Stimulated activated CD4-positive, alpha-beta T cell treated with anti-CD3 and anti-CD28 coated beads, Interleukin-1b, Interleukin-23, amount 100 ng/mL, for 24 hours (primary cell): ENCODE measurements around the gene AGBL1.

ENCODE experiments used
- DNase-seq, 4 experiments: peaks; one replicate each; pipeline ENCODE4 v3.0.0-alpha.2; 2020; ENCODE audit warnings: low read depth in 4 of 4, low spot score in 1 of 4

Gene AGBL1

GRCh38 chr15:86162641-86163040 lies 83.0 kb downstream of the AGBL1 start:
- DNase-seq = no peak

- DNase-seq = no peak
These were observed 84.1 kb downstream of the AGBL1 start for GRCh38 chr15:86163816-86164215.

GRCh38 chr15:86164232-86164898 lies 84.7 kb downstream of the AGBL1 start:
- no peak for DNase-seq

GRCh38 chr15:86165265-86166211 lies 85.9 kb downstream of the AGBL1 start:
- DNase-seq = no peak

- no peak for DNase-seq
These were observed 88.2 kb downstream of the AGBL1 start for GRCh38 chr15:86167841-86168240.

GRCh38 chr15:86178845-86179244 lies 99.2 kb downstream of the AGBL1 start:
- no peak for DNase-seq

- DNase-seq = peak in 3 of 4 experiments; percentile 2 to 21 (median 14)
These were observed 104.2 kb downstream of the AGBL1 start for GRCh38 chr15:86183596-86184491.

- no peak for DNase-seq
These were observed 114.2 kb downstream of the AGBL1 start for GRCh38 chr15:86193716-86194380.

GRCh38 chr15:86197770-86198169 lies 118.1 kb downstream of the AGBL1 start:
- no peak for DNase-seq

- DNase-seq = no peak
These were observed 119.9 kb downstream of the AGBL1 start for GRCh38 chr15:86199467-86200145.

GRCh38 chr15:86201313-86202008 lies 121.8 kb downstream of the AGBL1 start:
- no peak for DNase-seq

- DNase-seq = no peak
These were observed 123.8 kb downstream of the AGBL1 start for GRCh38 chr15:86203462-86203861.

- DNase-seq = no peak
These were observed 125.4 kb downstream of the AGBL1 start for GRCh38 chr15:86205096-86205495.

GRCh38 chr15:86213420-86213819 lies 133.7 kb downstream of the AGBL1 start:
- no peak for DNase-seq

- DNase-seq = no peak
These were observed 134.2 kb downstream of the AGBL1 start for GRCh38 chr15:86213888-86214287.

- no peak for DNase-seq
These were observed 141.4 kb downstream of the AGBL1 start for GRCh38 chr15:86221119-86221518.

GRCh38 chr15:86229306-86229705 lies 149.6 kb downstream of the AGBL1 start:
- no peak for DNase-seq

- DNase-seq = no peak
These were observed 150.3 kb downstream of the AGBL1 start for GRCh38 chr15:86229936-86230335.

GRCh38 chr15:86231864-86232721 lies 152.4 kb downstream of the AGBL1 start:
- DNase-seq = peak in 1 of 4 experiments; percentile 17
